Hepatocyte (in vitro differentiated cells): ENCODE results near the gene XPNPEP2.

ENCODE experiments used
- EZH2phosphoT487 ChIP-seq: fragments of 200-600 bp; sonication (generic); IDR thresholded peaks from one replicate; pipeline ENCODE4 v1.6.1; 2018; ENCODE audit warnings: antibody characterized with exemption, mild to moderate bottlenecking, low read depth, moderate library complexity; ENCODE audit not compliant: unreplicated experiment, severe bottlenecking
- TF ChIP-seq, protein P1 (sequence below): fragments of 200-600 bp; sonication (generic); IDR thresholded peaks from 2 replicates; pipeline ENCODE4 v1.5.1; 2016; ENCODE audit warnings: antibody characterized with exemption, mild to moderate bottlenecking; ENCODE audit not compliant: poor library complexity

DNA sequence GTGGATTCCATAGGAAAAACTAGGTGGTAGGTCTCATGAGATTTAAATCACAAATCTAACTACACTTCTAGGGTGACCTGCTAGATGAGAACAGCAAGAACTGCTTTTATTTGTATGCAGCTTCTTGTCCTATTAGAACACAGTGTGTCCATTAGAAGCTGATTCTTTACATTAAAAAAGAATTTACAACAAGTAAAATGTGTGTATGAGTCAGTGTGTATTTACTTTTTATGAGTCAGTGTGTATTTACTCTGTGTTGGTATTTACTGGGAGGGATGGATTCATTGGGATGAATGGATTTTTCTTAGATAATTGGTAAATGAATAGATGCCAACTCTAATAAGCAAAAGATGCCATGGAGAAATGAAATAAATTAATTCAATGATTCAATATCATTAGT, 40.6 kb upstream of the XPNPEP2 start:
- TF ChIP-seq, protein P1, sequence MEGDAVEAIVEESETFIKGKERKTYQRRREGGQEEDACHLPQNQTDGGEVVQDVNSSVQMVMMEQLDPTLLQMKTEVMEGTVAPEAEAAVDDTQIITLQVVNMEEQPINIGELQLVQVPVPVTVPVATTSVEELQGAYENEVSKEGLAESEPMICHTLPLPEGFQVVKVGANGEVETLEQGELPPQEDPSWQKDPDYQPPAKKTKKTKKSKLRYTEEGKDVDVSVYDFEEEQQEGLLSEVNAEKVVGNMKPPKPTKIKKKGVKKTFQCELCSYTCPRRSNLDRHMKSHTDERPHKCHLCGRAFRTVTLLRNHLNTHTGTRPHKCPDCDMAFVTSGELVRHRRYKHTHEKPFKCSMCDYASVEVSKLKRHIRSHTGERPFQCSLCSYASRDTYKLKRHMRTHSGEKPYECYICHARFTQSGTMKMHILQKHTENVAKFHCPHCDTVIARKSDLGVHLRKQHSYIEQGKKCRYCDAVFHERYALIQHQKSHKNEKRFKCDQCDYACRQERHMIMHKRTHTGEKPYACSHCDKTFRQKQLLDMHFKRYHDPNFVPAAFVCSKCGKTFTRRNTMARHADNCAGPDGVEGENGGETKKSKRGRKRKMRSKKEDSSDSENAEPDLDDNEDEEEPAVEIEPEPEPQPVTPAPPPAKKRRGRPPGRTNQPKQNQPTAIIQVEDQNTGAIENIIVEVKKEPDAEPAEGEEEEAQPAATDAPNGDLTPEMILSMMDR = no peak
- TF ChIP-seq EZH2phosphoT487 = no peak
